Measurements from ENCODE around the gene GABRG3. TPM values are rescaled to one million over a fixed set of nuclear protein-coding genes. Genes with fewer than 3 reads are reported as not detected.
"Not testable (repeated sequence)": the region's sequence is repeated elsewhere in the genome, so short reads cannot be mapped to it uniquely, and the experiment has no call there.

The GABRG3 gene
- total RNA-seq, 1 donor from 2014 or later, result not detected

- Histone ChIP-seq H3K4me3 (ENCODE audit: low read depth, low read length) (no peak overlapping the region), H3K27me3 (ENCODE audit: control insufficient read depth, insufficient read depth, low read length) (no peaks in the 10 kb centered on the region), H3K36me3 (ENCODE audit: control insufficient read depth, insufficient read depth, low read length) (no peaks in the 10 kb centered on the region)
- DNase-seq (ENCODE audit: low read depth) (no peak), FAIRE-seq (no peak)
- TF ChIP-seq CTCF (IDR thresholded peaks at IDR 0.05; ENCODE audit: insufficient read depth, low read length, severe bottlenecking), result no peak
Measured at GRCh38 chr15:26985050-26985449, 14.1 kb downstream of the GABRG3 start.

- no peak for TF ChIP-seq CTCF (IDR thresholded peaks at IDR 0.05; ENCODE audit: insufficient read depth, low read length, severe bottlenecking)
- Histone ChIP-seq H3K4me3 (ENCODE audit: low read depth, low read length) (no peak overlapping the region), H3K36me3 (ENCODE audit: control insufficient read depth, insufficient read depth, low read length) (no peaks in the 10 kb centered on the region), H3K27me3 (ENCODE audit: control insufficient read depth, insufficient read depth, low read length) (no peaks in the 10 kb centered on the region)
- DNase-seq (ENCODE audit: low read depth), result no peak
- FAIRE-seq, result no peak
Measured at GRCh38 chr15:26996250-26996649, 25.3 kb downstream of the GABRG3 start.

GRCh38 chr15:27003003-27003402 is 32.0 kb downstream of the GABRG3 start:
- not testable (repeated sequence) for H3K36me3 ChIP-seq (ENCODE audit: control insufficient read depth, insufficient read depth, low read length); DNase-seq (ENCODE audit: low read depth); H3K27me3 ChIP-seq (ENCODE audit: control insufficient read depth, insufficient read depth, low read length); FAIRE-seq; H3K4me3 ChIP-seq (ENCODE audit: low read depth, low read length)

GRCh38 chr15:27004226-27004625 is 33.2 kb downstream of the GABRG3 start:
- not testable (repeated sequence) for H3K36me3 ChIP-seq (ENCODE audit: control insufficient read depth, insufficient read depth, low read length); FAIRE-seq; H3K4me3 ChIP-seq (ENCODE audit: low read depth, low read length)

GRCh38 chr15:27017168-27017809 is 46.3 kb downstream of the GABRG3 start:
- Histone ChIP-seq H3K27me3 (ENCODE audit: control insufficient read depth, insufficient read depth, low read length) (no peaks in the 10 kb centered on the region), H3K36me3 (ENCODE audit: control insufficient read depth, insufficient read depth, low read length) (no peaks in the 10 kb centered on the region), H3K4me3 (ENCODE audit: low read depth, low read length) (no peak overlapping the region)
- FAIRE-seq, result no peak
- peak; percentile 29 for DNase-seq (ENCODE audit: low read depth)
- TF ChIP-seq CTCF (IDR thresholded peaks at IDR 0.05; ENCODE audit: insufficient read depth, low read length, severe bottlenecking), result peak; percentile 45

More at GRCh38 chr15:27004226-27004625, 33.2 kb downstream of the GABRG3 start:
- not testable (repeated sequence) for DNase-seq (ENCODE audit: low read depth); H3K27me3 ChIP-seq (ENCODE audit: control insufficient read depth, insufficient read depth, low read length)

- no peaks in the 10 kb centered on the region for H3K27me3 ChIP-seq (ENCODE audit: control insufficient read depth, insufficient read depth, low read length)
- FAIRE-seq, result no peak
Measured at GRCh38 chr15:27019687-27020086, 48.7 kb downstream of the GABRG3 start.

More at GRCh38 chr15:27019687-27020086, 48.7 kb downstream of the GABRG3 start:
- H3K36me3 ChIP-seq (ENCODE audit: control insufficient read depth, insufficient read depth, low read length), result no peaks in the 10 kb centered on the region
- no peak for TF ChIP-seq CTCF (IDR thresholded peaks at IDR 0.05; ENCODE audit: insufficient read depth, low read length, severe bottlenecking)
- no peak overlapping the region for H3K4me3 ChIP-seq (ENCODE audit: low read depth, low read length)
- no peak for DNase-seq (ENCODE audit: low read depth)
